GM10847 (cell line): ENCODE data around the gene GPR62.

Source experiments
- POLR2A ChIP-seq: IDR thresholded peaks from 2 replicates; pipeline ENCODE4 v1.6.1; 2011; ENCODE audit not compliant: insufficient read length; ENCODE audit errors: extremely low read depth

The GPR62 gene

GRCh38 chr3:51935886-51936755, 19.1 kb upstream of the GPR62 start:
- TF ChIP-seq POLR2A = no peak

DNA sequence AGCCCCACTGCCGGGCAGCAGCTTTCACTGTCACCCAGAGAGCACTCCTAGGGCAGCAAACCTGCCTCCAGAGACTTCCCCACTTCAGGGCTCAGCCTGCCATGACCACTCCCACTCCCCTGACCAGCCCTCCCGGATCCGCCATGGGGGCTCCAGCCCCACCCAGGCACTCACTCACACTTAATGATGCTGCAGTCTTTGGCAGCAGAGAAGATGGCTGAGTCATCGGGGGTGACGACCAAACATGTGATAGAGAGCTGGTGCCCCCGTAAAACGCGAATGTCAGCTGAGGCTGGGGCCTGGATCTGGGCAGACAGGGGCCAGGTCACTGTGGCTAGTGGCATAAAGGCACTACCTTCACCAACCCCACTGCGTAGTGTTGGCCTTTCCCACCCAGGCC, 18.2 kb upstream of the GPR62 start:
- TF ChIP-seq POLR2A = no peak

GRCh38 chr3:51937611-51938450, 17.4 kb upstream of the GPR62 start:
- no peak for TF ChIP-seq POLR2A

- TF ChIP-seq POLR2A = no peak
Measured at GRCh38 chr3:51938780-51939425, 16.3 kb upstream of the GPR62 start.

DNA sequence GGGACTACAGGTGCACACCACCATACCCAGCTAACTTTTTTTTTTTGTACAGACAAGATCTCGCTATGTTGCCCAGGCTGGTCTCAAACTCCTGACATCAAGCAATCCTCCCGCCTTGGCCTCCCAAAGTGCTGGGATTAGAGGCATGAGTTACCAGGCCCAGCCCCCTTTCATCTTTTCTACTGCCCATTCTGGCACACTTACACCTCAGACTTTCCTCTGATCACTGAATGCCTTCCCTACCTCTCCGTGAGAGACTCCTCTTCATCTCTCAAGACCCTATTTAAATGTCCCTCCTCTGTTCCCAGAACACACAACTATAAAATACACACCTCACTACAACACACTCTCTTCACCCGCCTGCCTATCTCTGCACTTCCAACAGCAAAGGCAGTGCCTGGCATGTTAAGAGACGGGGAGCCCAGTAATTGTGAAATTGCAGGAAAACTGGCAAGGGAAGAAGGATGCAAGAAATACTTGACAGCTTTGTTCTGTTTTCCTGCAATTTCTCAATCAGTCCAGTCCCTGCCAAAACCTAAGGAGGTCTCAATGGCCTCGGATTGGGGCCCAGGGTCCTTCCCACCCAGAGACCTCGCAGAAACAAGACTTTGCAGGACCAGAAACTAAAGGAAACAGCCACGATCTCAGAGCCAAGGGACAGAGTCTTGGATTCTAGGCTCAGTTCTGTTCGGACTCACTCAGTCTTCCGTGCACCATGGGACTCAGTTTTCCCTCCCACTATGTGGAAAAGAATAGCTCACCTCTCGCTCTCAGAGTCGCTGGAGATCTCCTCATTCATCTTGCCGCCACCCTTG, 14.3 kb upstream of the GPR62 start:
- no peak for TF ChIP-seq POLR2A

GRCh38 chr3:51941463-51941797, 13.8 kb upstream of the GPR62 start:
- TF ChIP-seq POLR2A = no peak

- TF ChIP-seq POLR2A = peak; percentile 72
Measured at GRCh38 chr3:51941798-51942602, 13.2 kb upstream of the GPR62 start, which contains the start of the genes PARP3 and RRP9. Gene PARP3 (plus strand): TSS chr3:51942363. CDS start chr3:51943356, 993 bp downstream. Gene RRP9 (minus strand): TSS chr3:51941904. CDS start chr3:51941867, 37 bp downstream.

DNA sequence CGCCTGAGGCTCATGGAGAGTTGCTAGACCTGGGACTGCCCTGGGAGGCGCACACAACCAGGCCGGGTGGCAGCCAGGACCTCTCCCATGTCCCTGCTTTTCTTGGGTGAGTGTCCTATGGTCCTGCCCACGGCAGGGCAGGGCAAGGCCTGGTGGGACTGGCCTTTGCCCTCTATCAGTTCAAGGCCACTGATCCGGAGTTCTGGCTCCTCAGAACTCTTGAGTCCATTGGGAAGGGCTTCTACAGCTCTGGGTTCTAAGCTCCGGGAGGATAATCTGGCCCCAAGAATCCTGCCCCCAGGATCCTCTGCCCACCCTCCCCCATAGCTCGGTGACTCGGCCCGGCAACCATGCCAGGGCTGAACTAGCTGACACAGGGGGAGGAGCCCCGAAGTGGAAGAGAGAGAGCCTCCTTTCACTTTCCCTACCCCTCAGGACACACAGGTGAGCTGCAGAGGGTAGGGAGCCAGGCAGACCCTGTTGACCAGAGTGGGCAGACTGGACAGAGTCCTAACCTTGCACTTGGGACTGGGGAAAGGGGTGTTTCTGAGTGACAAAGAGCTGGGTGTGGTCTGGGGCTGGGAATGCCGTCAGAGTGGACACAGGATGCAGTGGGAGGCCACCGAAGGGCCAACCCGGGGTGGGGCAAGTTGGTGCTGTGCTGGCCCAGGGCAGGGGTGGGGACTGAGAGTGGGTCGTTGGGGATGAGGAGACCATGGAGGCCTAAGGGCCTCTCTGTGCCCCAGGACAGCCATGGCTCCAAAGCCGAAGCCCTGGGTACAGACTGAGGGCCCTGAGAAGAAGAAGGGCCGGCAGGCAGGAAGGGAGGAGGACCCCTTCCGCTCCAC, 12.4 kb upstream of the GPR62 start:
- no peak for TF ChIP-seq POLR2A

GRCh38 chr3:51943451-51944391, 11.5 kb upstream of the GPR62 start:
- TF ChIP-seq POLR2A = no peak

DNA sequence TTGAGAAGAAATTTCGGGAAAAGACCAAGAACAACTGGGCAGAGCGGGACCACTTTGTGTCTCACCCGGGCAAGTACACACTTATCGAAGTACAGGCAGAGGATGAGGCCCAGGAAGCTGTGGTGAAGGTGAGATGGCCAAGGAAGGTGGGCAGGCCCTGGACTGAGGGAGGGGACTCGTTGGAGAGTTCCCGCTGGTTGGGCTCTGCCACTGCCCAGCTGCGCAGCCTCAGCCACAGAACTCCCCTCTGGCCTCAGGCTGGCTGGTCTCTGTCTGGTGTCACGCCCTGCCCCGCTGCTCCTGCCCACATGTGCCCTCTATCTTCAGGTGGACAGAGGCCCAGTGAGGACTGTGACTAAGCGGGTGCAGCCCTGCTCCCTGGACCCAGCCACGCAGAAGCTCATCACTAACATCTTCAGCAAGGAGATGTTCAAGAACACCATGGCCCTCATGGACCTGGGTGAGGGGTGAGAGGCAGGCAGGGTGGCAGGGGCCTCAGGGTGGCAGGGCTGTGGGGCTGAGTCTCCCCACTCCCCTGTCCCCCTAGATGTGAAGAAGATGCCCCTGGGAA, 10.6 kb upstream of the GPR62 start:
- no peak for TF ChIP-seq POLR2A

DNA sequence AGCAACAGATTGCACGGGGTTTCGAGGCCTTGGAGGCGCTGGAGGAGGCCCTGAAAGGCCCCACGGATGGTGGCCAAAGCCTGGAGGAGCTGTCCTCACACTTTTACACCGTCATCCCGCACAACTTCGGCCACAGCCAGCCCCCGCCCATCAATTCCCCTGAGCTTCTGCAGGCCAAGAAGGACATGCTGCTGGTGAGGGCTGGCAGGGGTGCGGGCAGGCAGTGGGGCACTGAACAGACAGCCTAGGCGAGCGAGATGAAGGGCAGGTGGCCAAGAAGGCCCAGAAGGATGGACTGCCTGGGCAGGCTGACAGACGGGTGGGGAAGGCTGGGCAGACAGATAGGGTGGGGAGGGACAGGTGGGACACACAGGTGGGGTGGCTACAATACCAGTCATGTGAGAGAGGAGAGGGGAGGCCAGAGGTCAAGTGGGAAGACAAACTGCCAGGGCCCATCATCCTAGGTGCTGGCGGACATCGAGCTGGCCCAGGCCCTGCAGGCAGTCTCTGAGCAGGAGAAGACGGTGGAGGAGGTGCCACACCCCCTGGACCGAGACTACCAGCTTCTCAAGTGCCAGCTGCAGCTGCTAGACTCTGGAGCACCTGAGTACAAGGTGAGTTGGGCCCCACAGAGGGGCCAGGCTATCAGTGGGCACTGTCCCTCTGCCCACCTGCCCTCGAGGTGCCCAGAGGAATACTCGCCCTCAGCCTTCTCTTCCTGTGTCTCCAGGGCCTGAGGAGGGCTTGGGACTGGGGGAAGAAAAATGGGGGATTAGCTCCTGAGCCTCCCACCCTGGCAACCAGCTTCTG, 9.9 kb upstream of the GPR62 start:
- no peak for TF ChIP-seq POLR2A
